ENCODE results near the gene LHPP. TPM values are rescaled to one million over a fixed set of nuclear protein-coding genes. Genes with fewer than 3 reads are reported as not detected.

The LHPP gene
- total RNA-seq, 2 experiments from 2014 or later, result 15.3 to 19.6 TPM

- no peak overlapping the region for H3K4me3 ChIP-seq (ENCODE audit: low read length)
- DNase-seq (no peak), ATAC-seq (ENCODE audit: poor library complexity) (no peak)
- TF ChIP-seq, protein P1, sequence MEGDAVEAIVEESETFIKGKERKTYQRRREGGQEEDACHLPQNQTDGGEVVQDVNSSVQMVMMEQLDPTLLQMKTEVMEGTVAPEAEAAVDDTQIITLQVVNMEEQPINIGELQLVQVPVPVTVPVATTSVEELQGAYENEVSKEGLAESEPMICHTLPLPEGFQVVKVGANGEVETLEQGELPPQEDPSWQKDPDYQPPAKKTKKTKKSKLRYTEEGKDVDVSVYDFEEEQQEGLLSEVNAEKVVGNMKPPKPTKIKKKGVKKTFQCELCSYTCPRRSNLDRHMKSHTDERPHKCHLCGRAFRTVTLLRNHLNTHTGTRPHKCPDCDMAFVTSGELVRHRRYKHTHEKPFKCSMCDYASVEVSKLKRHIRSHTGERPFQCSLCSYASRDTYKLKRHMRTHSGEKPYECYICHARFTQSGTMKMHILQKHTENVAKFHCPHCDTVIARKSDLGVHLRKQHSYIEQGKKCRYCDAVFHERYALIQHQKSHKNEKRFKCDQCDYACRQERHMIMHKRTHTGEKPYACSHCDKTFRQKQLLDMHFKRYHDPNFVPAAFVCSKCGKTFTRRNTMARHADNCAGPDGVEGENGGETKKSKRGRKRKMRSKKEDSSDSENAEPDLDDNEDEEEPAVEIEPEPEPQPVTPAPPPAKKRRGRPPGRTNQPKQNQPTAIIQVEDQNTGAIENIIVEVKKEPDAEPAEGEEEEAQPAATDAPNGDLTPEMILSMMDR (IDR thresholded peaks at IDR 0.05), result no peak
- H3K27me3 Mint-ChIP-seq, result no peaks in the 10 kb centered on the region
- ChIA-PET POLR2A (interaction anchor here (1.8 kb wide), 1 partner anchor 8 kb away, joined by 6 read pairs; the partner anchor contains the start of gene LHPP), CTCF (no interaction called here)
- no peaks in the 10 kb centered on the region for H3K9me3 ChIP-seq (ENCODE audit: control insufficient read depth in 1 of 2, insufficient read depth in 1 of 2, low read length in 2 of 2)
- no peaks in the 10 kb centered on the region for H3K9me3 Mint-ChIP-seq
- H3K4me1 Mint-ChIP-seq (ENCODE audit: low read depth), result peaks cover 21% of the 10 kb centered on the region
- no peaks in the 10 kb centered on the region for H3K27me3 ChIP-seq (ENCODE audit: control insufficient read depth in 1 of 2, insufficient read depth in 2 of 2, low read length in 2 of 2)
- intact Hi-C loops (cut with DNase I, micrococcal nuclease), result no loop called here
- no peaks in the 10 kb centered on the region for H3K36me3 ChIP-seq (ENCODE audit: insufficient read depth, low read length)
- no peak overlapping the region for H3K4me3 Mint-ChIP-seq
- H3K4me1 ChIP-seq (ENCODE audit: insufficient read depth, low read length), result peaks cover 12% of the 10 kb centered on the region
- no peak overlapping the region for H3K27ac Mint-ChIP-seq
- no peak overlapping the region for H3K27ac ChIP-seq (ENCODE audit: low read depth in 1 of 2, low read length in 2 of 2)
- H3K36me3 Mint-ChIP-seq (ENCODE audit: low read depth), result peaks cover 13% of the 10 kb centered on the region
Observed at GRCh38 chr10:124469956-124470484, 8.4 kb downstream of the LHPP start.

GRCh38 chr10:124470544-124471434 lies 9.2 kb downstream of the LHPP start:
- H3K27ac Mint-ChIP-seq, result no peak overlapping the region

DNA sequence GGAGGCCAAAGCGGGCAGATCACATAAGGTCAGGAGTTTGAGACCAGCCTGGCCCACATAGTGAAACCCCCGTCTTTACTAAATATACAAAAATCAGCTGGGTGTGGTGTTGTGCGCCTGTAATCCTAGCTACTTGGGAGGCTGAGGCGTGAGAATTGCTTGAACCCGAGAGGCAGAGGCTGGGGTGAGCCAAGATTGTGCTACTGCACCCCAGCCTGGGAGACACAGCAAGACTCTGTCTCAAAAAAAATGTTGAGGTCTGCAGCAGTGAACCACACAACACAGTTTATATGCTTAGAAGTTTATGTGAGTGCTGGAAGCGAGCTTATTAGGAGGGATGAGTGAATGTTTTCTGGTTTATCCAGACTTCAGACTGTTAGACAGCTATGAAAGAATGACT lies 10.4 kb downstream of the LHPP start:
- no peaks in the 10 kb centered on the region for H3K4me1 ChIP-seq (ENCODE audit: insufficient read depth, low read length)
- no peaks in the 10 kb centered on the region for H3K9me3 Mint-ChIP-seq
- no peaks in the 10 kb centered on the region for H3K9me3 ChIP-seq (ENCODE audit: control insufficient read depth in 1 of 2, insufficient read depth in 1 of 2, low read length in 2 of 2)
- no peak overlapping the region for H3K4me3 Mint-ChIP-seq
- DNase-seq, result no peak
- H3K27me3 Mint-ChIP-seq, result no peaks in the 10 kb centered on the region
- TF ChIP-seq, protein P1 (IDR thresholded peaks at IDR 0.05), result no peak
- ChIA-PET CTCF (no interaction called here), POLR2A (interaction anchor here (0.6 to 1.8 kb wide), 3 partner anchors 10 to 1375 kb away, joined by 3 to 6 read pairs (median 4); partner anchors contain the start of gene LHPP)
- H3K27ac ChIP-seq (ENCODE audit: low read depth in 1 of 2, low read length in 2 of 2), result no peak overlapping the region
- intact Hi-C loops (cut with DNase I, micrococcal nuclease), result no loop called here
- H3K4me3 ChIP-seq (ENCODE audit: low read length), result no peak overlapping the region
- peaks cover 8% of the 10 kb centered on the region for H3K4me1 Mint-ChIP-seq (ENCODE audit: low read depth)
- no peak overlapping the region for H3K27ac Mint-ChIP-seq
- no peaks in the 10 kb centered on the region for H3K36me3 ChIP-seq (ENCODE audit: insufficient read depth, low read length)
- peaks cover 9% of the 10 kb centered on the region for H3K36me3 Mint-ChIP-seq (ENCODE audit: low read depth)
- H3K27me3 ChIP-seq (ENCODE audit: control insufficient read depth in 1 of 2, insufficient read depth in 2 of 2, low read length in 2 of 2), result no peaks in the 10 kb centered on the region
- no peak for ATAC-seq (ENCODE audit: poor library complexity)

More at GRCh38 chr10:124470544-124471434, 9.2 kb downstream of the LHPP start:
- intact Hi-C loops (cut with DNase I, micrococcal nuclease), result no loop called here
- H3K27ac ChIP-seq (ENCODE audit: low read depth in 1 of 2, low read length in 2 of 2), result no peak overlapping the region
- H3K9me3 ChIP-seq (ENCODE audit: control insufficient read depth in 1 of 2, insufficient read depth in 1 of 2, low read length in 2 of 2), result no peaks in the 10 kb centered on the region
- DNase-seq, result no peak
- no peak overlapping the region for H3K4me3 ChIP-seq (ENCODE audit: low read length)
- Mint-ChIP-seq H3K4me3 (no peak overlapping the region), H3K9me3 (no peaks in the 10 kb centered on the region), H3K36me3 (ENCODE audit: low read depth) (peaks cover 9% of the 10 kb centered on the region), H3K27me3 (no peaks in the 10 kb centered on the region), H3K4me1 (ENCODE audit: low read depth) (peaks cover 14% of the 10 kb centered on the region)
- no peaks in the 10 kb centered on the region for H3K27me3 ChIP-seq (ENCODE audit: control insufficient read depth in 1 of 2, insufficient read depth in 2 of 2, low read length in 2 of 2)
- ATAC-seq (ENCODE audit: poor library complexity), result no peak
- CTCF ChIA-PET, result no interaction called here
- no peaks in the 10 kb centered on the region for H3K36me3 ChIP-seq (ENCODE audit: insufficient read depth, low read length)
- peaks cover 4% of the 10 kb centered on the region for H3K4me1 ChIP-seq (ENCODE audit: insufficient read depth, low read length)
- POLR2A ChIA-PET, result interaction anchor here (1.8 kb wide), 1 partner anchor 9 kb away, joined by 6 read pairs; the partner anchor contains the start of gene LHPP
- TF ChIP-seq, protein P1 (IDR thresholded peaks at IDR 0.05), result no peak

Data from CD4-positive, alpha-beta T cell (primary cell).